Large intestine (tissue), 3 donors: ENCODE data around the gene SMARCD2. TPM values are rescaled to one million over a fixed set of nuclear protein-coding genes. Genes with fewer than 3 reads are reported as not detected.
"Not testable (repeated sequence)": the region's sequence is repeated elsewhere in the genome, so short reads cannot be mapped to it uniquely, and the experiment has no call there.

Source experiments
- DNase-seq, 2 donors: peaks; one replicate each; pipeline versions ENCODE4 v3.0.0 to v3.0.0-alpha.2; 2013
- H3K27ac ChIP-seq: one replicate; pipeline ENCODE4 v1.5.1; 2013; ENCODE audit warnings: low read length
- H3K27me3 ChIP-seq: 2 replicates; pipeline ENCODE4 v1.6.1; 2013; ENCODE audit warnings: low read length; ENCODE audit not compliant: control insufficient read depth, insufficient read depth
- H3K36me3 ChIP-seq: 2 replicates; pipeline ENCODE4 v1.6.1; 2013; ENCODE audit warnings: low read length; ENCODE audit not compliant: control insufficient read depth, insufficient read depth
- H3K4me1 ChIP-seq: one replicate; pipeline ENCODE4 v1.6.1; 2013; ENCODE audit warnings: low read length; ENCODE audit not compliant: control insufficient read depth, insufficient read depth
- H3K4me3 ChIP-seq: one replicate; pipeline ENCODE4 v1.5.1; 2013; ENCODE audit warnings: low read length
- H3K9me3 ChIP-seq: one replicate; pipeline ENCODE4 v1.6.1; 2013; ENCODE audit warnings: mild to moderate bottlenecking, low read depth, low read length, moderate library complexity; ENCODE audit not compliant: control insufficient read depth
- WGBS: methylation state at CpG from one replicate; pipeline ENCODE4 v1.1.5; 2013; ENCODE audit warnings: low lambda C conversion rate; ENCODE audit not compliant: insufficient coverage; 5-methylcytosine and 5-hydroxymethylcytosine counted together
- polyA plus RNA-seq: library from polyadenylated mRNA; unstranded; fragments of 120-200 nt; gene quantifications from one replicate; pipeline ENCODE4 v1.2.1, GENCODE V29; 2013

SMARCD2 gene
- polyA plus RNA-seq, 1 donor = 63.6 TPM

GRCh38 chr17:63874061-63874626 lies 31.7 kb upstream of the SMARCD2 start:
- no CpG with 5 or more reads among the region's 8 CpGs for WGBS
- not testable (repeated sequence) for DNase-seq, H3K4me3 ChIP-seq

GRCh38 chr17:63873577-63873976 lies 31.1 kb upstream of the SMARCD2 start, which contains the start of gene CSH2:
CSH2 (minus strand) TSS chr17:63873677; CDS start chr17:63873614, 63 bp downstream.
- not testable (repeated sequence) for DNase-seq, H3K27ac ChIP-seq, H3K4me3 ChIP-seq, H3K27me3 ChIP-seq, H3K9me3 ChIP-seq, H3K36me3 ChIP-seq, H3K4me1 ChIP-seq
- WGBS = no CpG with 5 or more reads among the region's 7 CpGs

More at GRCh38 chr17:63874061-63874626, 31.7 kb upstream of the SMARCD2 start:
- H3K36me3 ChIP-seq, H3K27ac ChIP-seq, H3K9me3 ChIP-seq, H3K27me3 ChIP-seq, H3K4me1 ChIP-seq: not testable (repeated sequence)

GRCh38 chr17:63871646-63872365 lies 29.3 kb upstream of the SMARCD2 start:
- H3K27me3 ChIP-seq, H3K36me3 ChIP-seq, H3K27ac ChIP-seq, DNase-seq, H3K4me1 ChIP-seq, H3K9me3 ChIP-seq, H3K4me3 ChIP-seq: not testable (repeated sequence)
- no CpG with 5 or more reads among the region's 15 CpGs for WGBS

GRCh38 chr17:63870292-63870665 lies 27.8 kb upstream of the SMARCD2 start:
- not testable (repeated sequence) for H3K27me3 ChIP-seq, DNase-seq, H3K27ac ChIP-seq, H3K4me1 ChIP-seq, H3K4me3 ChIP-seq, H3K36me3 ChIP-seq, H3K9me3 ChIP-seq
- no CpG with 5 or more reads among the region's 4 CpGs for WGBS

GRCh38 chr17:63869491-63870291 lies 27.2 kb upstream of the SMARCD2 start:
- not testable (repeated sequence) for H3K27me3 ChIP-seq, H3K9me3 ChIP-seq, H3K27ac ChIP-seq, H3K4me3 ChIP-seq, H3K36me3 ChIP-seq, DNase-seq, H3K4me1 ChIP-seq
- no CpG with 5 or more reads among the region's 9 CpGs for WGBS

GRCh38 chr17:63866625-63867024 lies 24.1 kb upstream of the SMARCD2 start:
- H3K4me1 ChIP-seq, H3K27ac ChIP-seq, H3K27me3 ChIP-seq, H3K9me3 ChIP-seq, H3K36me3 ChIP-seq, H3K4me3 ChIP-seq, DNase-seq: not testable (repeated sequence)
- WGBS = no CpG with 5 or more reads among the region's 7 CpGs

GRCh38 chr17:63859257-63859656 lies 16.8 kb upstream of the SMARCD2 start:
- peaks cover 9% of the 10 kb centered on the region for H3K27me3 ChIP-seq
- no peak overlapping the region for H3K27ac ChIP-seq
- DNase-seq = no peak
- WGBS = no CpG with 5 or more reads among the region's 3 CpGs
- no peaks in the 10 kb centered on the region for H3K36me3 ChIP-seq
- no peaks in the 10 kb centered on the region for H3K9me3 ChIP-seq
- no peak overlapping the region for H3K4me3 ChIP-seq
- no peaks in the 10 kb centered on the region for H3K4me1 ChIP-seq

- H3K27ac ChIP-seq, H3K4me3 ChIP-seq, H3K9me3 ChIP-seq, H3K27me3 ChIP-seq, H3K36me3 ChIP-seq, DNase-seq, H3K4me1 ChIP-seq: not testable (repeated sequence)
- 100% methylated on average over 1 of the region's 8 CpGs for WGBS
Measured at GRCh38 chr17:63856425-63856824, 13.9 kb upstream of the SMARCD2 start.

GRCh38 chr17:63855185-63855584 lies 12.7 kb upstream of the SMARCD2 start:
- no CpG with 5 or more reads among the region's 8 CpGs for WGBS
- Histone ChIP-seq H3K4me1 (no peaks in the 10 kb centered on the region), H3K36me3 (no peaks in the 10 kb centered on the region), H3K27ac (no peak overlapping the region), H3K9me3 (no peaks in the 10 kb centered on the region), H3K4me3 (no peak overlapping the region), H3K27me3 (peaks cover 4% of the 10 kb centered on the region)
- DNase-seq = no peak

- H3K27me3 ChIP-seq = peaks cover under 1% of the 10 kb centered on the region
- H3K4me1 ChIP-seq = no peaks in the 10 kb centered on the region
- H3K9me3 ChIP-seq = peaks cover 1% of the 10 kb centered on the region
- 20% methylated on average over 1 of the region's 5 CpGs for WGBS
- H3K36me3 ChIP-seq = no peaks in the 10 kb centered on the region
- DNase-seq = no peak
- H3K4me3 ChIP-seq = no peak overlapping the region
- no peak overlapping the region for H3K27ac ChIP-seq
Measured at GRCh38 chr17:63854709-63855108, 12.2 kb upstream of the SMARCD2 start.
